ENCODE measurements around the gene RFX2.

RFX2 gene

DNA sequence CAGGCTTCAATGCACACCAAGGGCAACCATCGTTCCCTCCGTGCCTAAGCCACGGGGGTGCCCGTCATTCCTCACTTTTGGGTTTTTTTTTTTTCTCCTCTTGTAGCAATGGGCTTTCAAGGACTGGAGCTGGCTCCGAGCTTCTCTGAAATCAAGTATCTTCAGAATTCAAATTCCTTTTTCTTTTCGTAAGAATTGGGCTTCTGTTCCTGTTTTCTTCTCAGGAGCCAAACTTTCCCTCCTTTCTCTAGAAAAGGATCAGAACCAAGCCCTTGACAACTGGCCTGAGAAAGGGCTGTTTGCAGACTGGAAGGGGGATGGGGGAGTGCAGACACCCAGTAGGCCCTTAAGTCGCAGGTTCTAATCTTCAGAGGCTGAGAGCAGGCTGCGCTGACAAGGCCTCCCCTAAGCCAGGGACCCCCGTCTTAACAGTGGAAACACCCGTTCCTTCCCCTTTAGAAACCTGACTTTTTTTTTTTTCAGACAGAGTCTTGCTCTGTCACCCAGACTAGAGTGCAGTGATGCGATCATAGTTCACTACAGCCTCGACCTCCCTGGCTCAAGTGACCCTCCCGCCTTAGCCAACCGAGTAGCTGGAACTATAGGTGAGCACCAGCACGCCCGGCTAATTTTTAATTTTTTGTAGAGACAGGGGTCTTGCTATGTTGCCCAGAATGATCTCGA lies 51.6 kb downstream of the RFX2 start:
- DNase-seq: no peak

DNA sequence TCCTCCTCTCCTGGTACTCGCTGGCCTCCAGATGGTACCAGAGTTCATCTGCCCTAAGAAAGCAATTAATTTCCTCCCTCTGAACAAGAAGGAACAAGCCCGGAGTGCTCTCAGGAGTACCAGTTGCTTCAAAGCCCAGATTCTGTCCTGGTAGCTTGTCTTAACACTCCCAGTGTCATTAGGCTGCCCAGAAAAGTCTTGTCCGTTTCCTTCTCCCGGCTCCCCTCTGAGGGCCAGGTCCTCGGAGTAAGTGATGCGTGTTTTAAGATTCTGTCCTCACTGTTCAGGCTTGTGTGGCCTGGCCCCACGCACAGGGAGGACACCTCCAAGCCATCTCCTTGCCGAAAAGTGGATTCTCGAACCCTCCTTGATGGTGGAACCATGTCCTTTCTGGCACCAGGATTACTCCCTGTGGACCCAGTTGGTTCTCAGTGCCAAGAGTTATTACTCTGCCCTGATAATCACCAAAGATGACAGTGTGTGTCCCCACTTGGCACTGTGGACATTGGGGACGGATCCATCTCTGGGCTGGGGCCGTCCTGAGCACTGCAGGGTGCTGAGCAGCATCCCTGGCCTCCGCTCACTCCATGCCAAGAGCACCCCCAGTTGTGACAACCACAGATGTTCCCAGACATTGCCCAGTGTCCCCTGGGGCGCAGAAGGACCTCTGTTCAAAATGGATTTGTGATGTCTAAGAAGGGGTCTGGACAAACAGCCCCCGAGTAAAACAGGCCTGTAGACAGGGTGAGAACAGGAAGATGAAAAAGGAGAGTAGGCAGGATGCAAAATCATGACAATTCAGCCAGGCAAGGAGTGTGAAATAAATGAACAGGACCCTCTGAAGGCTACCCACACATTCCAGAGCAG lies 52.4 kb downstream of the RFX2 start:
- no peak for DNase-seq

DNA sequence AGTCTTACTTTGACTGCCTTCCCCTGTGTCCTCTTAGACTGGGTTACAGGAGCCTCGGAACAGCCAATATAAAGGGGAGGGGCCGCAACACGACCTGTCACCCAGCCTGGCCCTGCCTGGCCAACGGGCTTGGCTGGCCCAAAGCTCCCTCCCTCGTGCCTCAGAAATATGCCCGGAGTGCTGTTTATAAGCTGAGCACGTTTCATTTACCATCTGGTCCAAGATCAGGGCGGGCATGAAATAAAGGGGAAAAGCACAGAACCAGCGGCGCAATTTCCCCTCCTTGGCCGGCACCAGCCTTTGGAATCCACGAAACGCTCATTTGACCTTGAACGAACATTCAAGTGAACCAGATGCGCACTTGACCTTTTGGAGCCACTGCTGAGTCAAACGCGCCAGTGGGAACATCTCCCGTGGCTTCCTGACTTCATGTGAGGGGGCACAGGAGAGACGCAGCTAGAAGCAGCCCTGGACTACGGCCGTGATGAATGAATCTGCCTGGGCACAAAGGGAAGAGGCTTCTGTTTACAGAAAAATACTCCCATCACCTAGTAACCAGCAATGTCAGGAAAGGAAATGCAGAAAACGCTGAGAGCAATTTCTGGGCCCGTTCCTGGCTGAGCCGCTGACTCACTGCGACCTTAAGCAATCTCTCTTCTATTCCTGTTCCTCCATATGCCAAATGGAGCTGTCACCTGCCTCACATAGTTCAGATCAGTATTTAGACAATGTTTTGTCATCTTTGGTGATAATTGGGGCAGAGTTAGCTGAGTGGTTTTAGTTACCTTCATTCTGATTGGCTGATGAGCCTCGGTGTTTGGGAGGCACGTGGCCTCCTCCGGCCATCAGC lies 53.3 kb downstream of the RFX2 start:
- DNase-seq: peak; percentile 64

DNA sequence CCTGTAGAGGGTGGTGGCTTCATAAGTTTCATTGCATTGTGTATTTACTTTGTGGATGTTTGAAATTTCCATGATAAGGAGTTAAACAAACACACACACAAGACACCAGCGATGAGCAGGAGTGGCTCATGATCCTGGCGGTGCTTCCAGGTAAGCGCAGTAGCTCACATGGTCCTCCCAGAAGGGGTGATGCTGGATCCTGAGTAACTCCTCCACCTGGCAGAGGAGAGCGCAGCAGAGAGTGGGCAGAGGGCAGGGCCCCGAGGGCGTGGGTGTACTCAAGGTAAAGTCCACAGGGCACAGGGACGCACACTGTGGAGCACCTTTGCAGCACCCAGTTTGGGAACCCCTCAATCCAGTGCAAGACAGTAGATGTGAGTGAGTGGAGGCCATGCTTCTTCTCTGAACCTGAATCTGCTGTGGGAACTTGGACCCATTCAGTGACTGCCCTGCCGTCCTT lies 54.0 kb downstream of the RFX2 start:
- no peak for DNase-seq

DNA sequence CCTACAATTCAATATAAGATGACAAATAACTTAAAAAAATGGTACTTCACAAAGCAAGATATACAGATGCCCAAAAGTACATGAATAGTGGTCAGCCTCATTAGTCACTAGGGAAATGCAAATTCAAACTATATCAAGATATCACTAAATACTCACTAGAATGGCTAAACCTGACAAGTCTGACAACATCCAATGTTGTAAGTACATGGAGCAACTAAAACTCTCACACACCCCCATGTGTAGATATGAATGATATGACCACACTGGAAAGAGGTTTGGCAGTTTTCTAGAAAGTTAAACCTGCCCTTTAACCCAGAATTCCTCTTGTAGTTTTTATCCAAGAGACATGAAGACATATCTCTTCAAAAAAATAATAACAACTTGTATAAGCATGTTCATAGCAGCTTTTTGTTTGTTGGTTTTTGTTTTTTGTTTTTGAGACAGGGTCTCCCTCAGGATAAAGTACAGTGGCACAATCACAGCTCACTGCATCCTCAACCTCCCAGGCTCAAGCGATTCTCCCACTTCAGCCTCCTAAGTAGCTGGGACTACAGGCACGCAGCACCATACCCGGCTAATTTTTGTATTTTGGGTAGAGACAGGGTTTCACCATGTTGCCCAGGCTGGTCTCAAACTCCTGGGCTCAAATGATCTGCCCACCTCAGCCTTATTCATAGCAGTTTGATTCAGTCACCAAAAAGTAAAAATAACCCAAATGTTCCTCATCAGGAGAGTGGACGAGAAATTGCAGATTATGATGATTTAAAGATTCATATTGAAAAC lies 55.1 kb downstream of the RFX2 start:
- DNase-seq: no peak

DNA sequence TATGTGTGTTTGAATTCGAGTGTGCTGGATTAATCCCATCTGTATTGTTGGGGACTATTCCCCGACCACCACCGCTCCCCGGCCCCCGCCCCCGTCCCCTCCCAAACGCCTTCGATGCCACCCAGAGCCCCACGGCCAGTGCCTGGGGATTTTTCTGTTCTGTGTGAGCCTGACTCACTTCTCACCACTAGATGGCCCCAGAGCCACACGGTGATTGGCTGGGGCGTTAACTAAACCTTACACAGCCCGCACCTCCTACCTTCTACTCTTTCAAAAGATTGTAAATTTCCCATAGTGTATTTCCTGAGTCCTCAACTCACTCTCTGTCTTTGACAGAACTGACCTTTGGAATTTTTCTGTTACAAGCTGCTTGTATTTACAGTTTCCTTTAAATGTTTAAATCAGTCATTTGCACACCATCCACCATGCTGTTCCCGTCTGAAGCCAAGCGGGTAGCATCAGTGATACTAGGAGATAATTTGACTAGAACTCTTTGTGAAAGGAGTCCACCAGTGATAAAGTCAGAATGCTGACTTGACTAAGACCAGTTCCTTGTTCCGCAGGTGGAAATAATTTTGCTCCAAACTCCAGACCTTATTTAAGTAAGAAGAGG lies 61.4 kb downstream of the RFX2 start:
- peak; percentile 70 for DNase-seq

DNA sequence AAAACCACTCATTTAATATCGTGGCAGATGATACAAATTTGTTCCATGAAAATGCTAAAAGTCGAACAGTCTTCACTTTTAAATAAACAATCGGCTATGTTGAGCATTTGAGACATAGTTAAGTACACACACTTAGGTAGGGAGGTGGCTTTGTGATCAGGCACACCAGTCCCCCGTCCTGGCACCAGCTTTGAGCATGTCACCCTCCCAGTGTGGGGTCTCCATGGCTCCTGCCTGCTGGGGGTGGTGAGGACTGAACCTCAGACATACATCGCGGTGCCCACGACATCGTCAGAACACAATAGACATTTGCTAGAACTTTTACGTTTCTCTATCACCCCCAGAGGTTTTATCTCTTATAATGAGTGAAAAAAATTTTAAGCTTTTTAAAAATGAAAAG lies 62.0 kb downstream of the RFX2 start:
- no peak for DNase-seq

DNA sequence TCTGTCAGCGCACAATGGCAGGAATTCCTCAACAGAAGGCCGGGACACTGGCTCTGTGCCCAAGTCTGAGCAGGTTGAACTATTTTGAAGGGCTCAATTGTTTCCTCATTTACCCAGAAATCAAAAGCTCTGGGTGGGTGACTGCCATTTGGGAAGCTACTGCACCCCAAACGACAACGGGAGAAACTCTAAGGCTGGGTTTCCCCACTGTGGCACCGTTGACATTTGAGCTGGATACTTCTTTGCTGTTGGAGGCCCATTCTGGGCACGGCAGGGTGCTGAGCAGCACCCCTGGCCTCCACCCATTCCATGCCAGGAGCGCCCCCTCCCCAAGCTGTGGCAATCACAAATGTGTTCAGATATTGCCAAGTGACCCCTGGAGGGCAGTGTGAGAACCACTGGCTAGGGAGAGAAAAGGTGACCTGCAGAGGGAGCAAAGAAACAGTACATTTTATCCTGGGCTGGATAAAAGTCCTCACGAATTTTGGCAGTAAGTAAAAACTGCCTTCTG lies 62.5 kb downstream of the RFX2 start:
- peak; percentile 7 for DNase-seq

DNA sequence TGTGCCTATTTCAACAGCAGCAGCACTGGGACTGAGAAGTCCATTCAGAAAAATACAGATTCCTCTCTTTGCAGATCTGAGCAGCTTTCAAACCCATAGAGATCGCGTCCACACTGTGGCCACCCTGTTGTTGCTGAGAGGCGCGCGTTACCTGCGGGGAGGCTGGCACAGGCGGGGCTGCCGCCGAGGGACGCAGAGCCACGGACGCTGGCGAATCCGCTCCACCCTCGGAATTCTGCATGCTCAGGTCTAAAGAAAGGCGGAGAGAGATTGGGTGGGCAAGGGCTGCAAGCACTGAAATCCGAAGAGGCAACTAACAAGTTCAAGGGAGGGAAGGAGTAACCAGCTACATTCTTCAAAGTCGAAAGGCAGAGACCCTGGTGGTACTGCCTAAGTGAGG lies 63.0 kb downstream of the RFX2 start:
- DNase-seq: no peak

DNA sequence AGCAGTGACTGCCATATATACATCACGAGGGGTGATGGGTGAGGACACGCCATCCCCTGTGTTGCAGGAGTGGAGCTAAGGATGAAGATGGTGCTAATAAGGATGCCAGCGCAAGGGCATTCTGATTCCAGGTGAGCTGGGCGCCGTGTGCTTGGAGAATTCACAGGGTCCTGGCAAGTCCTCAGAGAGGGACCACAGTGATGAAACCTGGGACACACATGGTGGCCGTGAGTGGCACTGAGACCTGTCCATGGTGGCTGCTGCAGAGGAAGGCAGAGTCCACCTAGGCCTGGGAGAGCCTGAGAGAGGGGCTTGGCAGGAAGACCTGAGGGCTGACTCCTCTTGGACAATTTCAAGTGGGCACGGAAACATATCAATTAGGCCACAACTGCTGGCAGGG lies 65.2 kb downstream of the RFX2 start:
- DNase-seq: no peak

DNA sequence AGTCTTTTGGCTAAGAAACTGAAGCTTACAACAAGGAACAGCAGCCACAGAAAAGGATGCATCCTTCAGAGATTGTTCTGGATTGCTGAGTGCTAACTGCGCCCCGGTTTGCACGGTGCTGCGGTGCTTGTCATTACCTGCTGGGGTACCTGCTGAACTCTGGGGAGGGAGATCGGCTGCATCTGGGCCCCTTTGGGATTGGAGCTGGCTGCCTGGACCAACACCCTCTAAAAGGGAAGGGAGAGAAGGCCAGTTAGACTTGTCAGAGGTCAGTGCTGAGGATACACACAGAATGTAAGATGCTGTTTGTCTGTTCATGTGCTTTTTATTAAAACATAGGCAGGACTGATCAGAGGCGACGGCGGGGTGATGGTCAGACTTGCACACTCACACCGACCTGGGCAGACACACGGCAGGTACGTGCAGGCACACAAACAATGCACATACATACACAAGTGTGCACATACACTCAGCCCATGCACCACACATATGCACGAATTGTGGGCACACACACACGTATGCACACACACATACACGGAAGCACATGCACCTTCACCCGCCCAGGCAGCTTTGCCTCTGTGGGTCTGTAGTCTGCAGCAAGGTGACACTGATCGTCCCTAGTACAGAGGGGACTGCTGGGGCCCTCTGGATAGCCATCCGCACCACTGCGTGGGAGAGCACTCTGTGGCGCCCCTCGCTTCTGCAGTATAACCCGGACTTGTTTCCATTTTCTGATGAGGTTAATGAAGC lies 66.1 kb downstream of the RFX2 start:
- DNase-seq: no peak

DNA sequence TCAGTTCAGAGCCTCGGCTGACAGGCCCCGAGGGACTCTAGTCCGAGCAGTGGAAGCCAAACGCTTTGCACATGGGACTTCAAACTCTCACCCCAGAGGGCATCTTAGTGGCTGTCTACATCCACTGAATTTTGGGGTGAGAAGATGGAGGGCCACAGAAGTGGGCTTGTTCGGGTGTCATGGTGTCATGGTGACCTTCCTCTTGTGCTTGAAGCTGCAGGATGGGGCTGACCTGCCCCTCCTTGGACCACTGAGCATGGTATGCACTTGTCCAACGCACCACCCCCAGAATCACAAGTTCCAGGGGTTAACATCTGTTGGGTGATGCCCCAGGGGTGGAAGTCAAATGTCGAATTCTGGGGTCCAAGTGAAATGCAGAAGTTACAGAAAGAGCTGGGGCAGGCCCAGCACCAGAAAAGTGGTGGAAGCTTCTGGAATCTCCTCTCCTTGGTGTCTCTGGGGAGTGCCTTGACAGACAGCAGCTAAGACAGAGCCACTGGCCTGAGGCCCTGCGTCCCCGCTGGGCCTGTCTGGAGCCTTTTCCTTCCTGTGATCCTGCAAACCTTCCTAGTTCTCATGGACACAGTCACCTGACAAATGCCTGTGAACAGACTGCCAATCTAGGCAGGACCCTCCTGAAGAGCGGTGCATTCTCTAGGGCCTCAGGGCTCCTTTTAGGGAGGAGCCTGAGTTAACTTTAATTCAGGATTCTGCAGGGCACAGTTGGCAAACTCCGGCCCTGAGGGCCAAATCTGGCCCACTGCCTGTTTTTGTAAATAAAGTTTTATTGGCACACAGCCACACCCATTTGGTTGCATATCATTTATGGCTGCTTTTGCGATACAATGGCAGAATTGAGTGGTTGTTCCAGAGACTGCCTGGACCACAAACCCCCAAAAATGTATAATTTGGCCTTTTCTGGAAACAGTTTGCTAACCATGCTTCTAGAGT lies 67.2 kb downstream of the RFX2 start:
- DNase-seq: no peak

DNA sequence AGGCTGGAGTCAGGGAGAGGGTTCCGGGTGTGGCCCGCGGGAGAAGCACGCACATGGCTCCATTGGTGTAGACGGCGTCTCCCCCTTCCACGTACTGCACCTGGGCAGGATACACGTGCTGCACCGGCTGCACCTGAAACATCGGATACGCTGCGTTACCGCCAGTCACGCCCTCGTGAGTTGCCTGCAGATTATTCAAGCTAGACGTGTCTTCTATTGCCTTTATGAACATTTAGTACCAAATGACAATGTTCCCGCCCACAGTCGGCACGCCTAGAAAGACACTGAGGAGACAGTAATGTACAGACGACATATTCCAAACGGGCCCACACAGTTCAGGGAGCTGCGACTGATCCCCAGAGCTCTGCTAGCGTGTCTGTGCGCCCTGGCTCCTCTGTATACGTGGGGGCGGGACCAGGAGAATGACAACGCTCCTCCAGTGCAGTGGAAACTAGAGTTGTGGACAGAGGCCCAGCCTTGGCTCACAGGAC lies 68.3 kb downstream of the RFX2 start:
- no peak for DNase-seq

DNA sequence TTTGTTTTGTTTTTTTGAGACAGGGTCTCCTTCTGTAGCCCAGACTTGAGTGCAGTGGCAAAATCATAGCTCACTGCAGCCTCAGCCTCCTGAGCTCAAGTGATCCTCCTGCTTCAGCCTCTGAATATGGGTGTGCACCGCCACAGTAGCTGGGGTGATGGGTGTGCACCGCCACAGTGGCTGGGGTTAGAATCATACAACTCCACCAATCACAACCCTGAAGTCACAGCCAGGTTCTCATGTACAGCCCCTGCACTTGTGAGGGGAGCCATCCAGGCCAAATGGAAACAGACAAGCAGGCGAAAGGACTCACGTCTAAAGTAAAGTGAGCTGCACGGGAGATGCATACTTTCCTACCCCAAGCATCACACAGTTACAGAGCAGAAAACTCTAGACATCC lies 69.2 kb downstream of the RFX2 start:
- no peak for DNase-seq

DNA sequence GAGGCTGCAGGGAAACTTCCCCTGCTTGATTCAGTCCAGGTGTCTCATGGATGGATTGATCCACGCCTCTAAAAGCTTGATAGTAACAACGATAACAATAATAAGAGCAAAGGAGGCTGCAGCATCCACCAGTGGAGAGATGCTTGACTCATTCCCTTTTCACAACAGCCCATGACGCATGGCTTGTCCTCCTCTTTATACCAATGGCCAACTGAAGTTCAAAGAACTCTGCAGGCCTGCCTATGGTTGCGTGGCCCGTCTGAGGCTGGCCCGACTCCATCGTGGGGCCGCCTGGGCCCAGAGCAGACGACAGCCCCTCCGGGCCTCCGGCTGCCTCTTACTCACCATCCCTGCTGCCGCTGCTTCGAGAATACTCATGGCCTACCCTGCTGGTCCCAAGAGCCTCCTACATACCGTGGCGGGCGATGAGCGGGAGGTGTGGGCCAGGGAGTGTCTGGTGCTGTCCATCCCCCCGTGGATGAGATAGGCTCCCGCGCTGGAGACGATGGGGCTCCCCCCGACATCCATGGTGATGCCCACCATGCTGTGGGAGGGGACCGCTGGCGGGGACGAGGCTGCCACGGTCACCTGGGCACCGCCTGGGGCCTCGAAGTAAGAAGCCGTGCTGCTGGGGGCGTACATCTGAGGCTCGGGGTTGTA lies 70.6 kb downstream of the RFX2 start:
- no peak for DNase-seq

DNA sequence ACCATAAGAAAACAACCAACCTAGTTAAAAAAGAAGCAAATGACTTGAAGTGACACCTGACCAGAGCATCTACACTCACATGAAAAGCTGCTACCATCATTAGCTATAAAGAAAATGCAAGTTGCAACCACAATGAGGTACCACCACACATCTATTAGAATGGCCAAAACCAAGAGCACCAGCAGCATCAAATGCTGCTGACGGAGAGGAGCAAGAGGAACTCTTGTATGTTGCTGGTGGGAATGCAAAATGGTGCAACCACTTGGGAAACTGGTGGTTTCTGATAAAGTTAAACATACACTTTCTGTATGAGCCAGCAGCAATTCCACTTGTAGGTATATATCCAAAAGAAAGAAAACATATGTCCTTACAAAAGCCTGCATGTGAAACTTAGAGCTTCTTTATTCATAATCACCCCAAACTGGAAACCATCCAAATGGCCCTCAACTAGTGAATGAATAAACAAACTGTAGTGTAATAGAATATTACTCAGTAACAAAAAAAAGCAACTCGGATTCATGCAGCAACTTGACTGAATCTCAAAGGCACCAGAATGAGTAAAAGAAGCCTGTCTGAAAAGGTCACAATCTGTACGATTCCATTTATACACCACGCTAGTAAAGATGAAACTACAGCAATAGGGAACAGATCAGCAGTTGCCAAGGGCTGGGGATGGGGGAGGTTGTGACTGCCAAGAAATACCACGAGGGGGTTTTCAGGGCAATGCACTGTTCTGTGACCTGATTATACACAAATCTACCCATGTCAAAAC lies 71.5 kb downstream of the RFX2 start:
- DNase-seq: no peak

DNA sequence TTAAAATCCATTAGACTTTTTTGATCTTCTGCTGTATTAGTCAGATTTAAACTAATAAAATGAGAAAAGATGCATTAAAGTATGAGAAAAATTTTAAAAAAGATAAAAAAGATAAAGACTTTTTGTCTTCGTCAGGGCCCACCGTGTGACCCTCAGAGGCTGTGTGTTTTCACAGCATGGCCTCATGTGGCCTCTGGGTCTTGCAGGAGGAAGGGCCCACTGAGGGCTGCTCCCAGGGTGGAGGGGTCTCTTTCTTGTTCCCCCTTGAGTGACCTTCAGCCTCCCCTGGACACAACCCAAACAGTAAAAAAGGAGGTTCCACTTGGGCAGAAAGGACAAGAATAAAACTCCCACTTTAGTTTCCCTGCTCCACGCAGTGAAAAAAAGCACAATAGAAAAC lies 75.3 kb downstream of the RFX2 start:
- DNase-seq: no peak

DNA sequence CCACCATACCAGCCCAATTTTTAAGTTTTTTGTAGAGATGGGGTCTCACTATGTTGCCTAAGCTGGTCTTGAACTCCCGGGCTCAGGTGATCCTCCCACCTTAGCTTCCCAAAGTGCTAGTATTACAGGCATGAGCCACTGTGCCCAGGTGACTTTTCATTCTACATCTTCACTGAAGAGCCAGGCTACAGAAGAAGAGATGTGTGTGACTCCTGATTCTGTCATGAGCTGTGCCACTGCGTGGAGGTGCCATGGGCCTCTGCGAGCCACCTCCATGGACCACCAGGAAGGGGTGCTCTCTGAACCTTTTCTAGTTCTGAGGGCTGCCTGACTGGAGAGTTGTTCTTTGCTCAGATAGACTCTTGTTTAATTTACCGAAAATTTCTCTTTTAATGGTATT lies 75.8 kb downstream of the RFX2 start:
- DNase-seq: no peak

Data from midbrain (tissue), 1 donor.